HG03039 (cell line): ENCODE measurements around the gene DOCK4.
"Not testable (repeated sequence)": the region's sequence is repeated elsewhere in the genome, so short reads cannot be mapped to it uniquely, and the experiment has no call there.

Source experiments
- ATAC-seq: cut with Tn5 transposase; IDR thresholded peaks from one replicate; pipeline ENCODE4 v1.9.1; 2021; ENCODE audit warnings: mild to moderate bottlenecking, moderate library complexity; ENCODE audit not compliant: unreplicated experiment

Gene DOCK4

GRCh38 chr7:112206238-112206990, at the start of gene DOCK4, which contains the start of gene ZNF277:
DOCK4 (minus strand) TSS chr7:112206399; CDS start chr7:112206138, 261 bp downstream.
ZNF277 (plus strand) TSS chr7:112206695; CDS start chr7:112206717, 22 bp downstream.
- ATAC-seq: peak; percentile 95

GRCh38 chr7:112255388-112255720, 49.2 kb upstream of the DOCK4 start:
- no peak for ATAC-seq

- no peak for ATAC-seq
Observed at GRCh38 chr7:112254709-112255387, 48.6 kb upstream of the DOCK4 start.

- no peak for ATAC-seq
Observed at GRCh38 chr7:112254156-112254555, 48.0 kb upstream of the DOCK4 start.

- no peak for ATAC-seq
Observed at GRCh38 chr7:112252691-112253090, 46.5 kb upstream of the DOCK4 start.

GRCh38 chr7:112252141-112252540, 45.9 kb upstream of the DOCK4 start:
- no peak for ATAC-seq

GRCh38 chr7:112249967-112250366, 43.8 kb upstream of the DOCK4 start:
- not testable (repeated sequence) for ATAC-seq

- no peak for ATAC-seq
Observed at GRCh38 chr7:112248598-112248997, 42.4 kb upstream of the DOCK4 start.

GRCh38 chr7:112238852-112239610, 32.8 kb upstream of the DOCK4 start:
- no peak for ATAC-seq

- ATAC-seq: no peak
Observed at GRCh38 chr7:112238330-112238729, 32.1 kb upstream of the DOCK4 start.

- no peak for ATAC-seq
Observed at GRCh38 chr7:112236597-112236996, 30.4 kb upstream of the DOCK4 start.

- ATAC-seq: no peak
Observed at GRCh38 chr7:112234147-112234546, 27.9 kb upstream of the DOCK4 start.

- no peak for ATAC-seq
Observed at GRCh38 chr7:112233048-112233697, 27.0 kb upstream of the DOCK4 start.

GRCh38 chr7:112232212-112232978, 26.2 kb upstream of the DOCK4 start:
- no peak for ATAC-seq

GRCh38 chr7:112228632-112229031, 22.4 kb upstream of the DOCK4 start:
- ATAC-seq: no peak

- ATAC-seq: no peak
Observed at GRCh38 chr7:112226701-112227276, 20.6 kb upstream of the DOCK4 start.

- no peak for ATAC-seq
Observed at GRCh38 chr7:112225006-112225405, 18.8 kb upstream of the DOCK4 start.

GRCh38 chr7:112224186-112224585, 18.0 kb upstream of the DOCK4 start:
- ATAC-seq: no peak

- no peak for ATAC-seq
Observed at GRCh38 chr7:112223310-112223709, 17.1 kb upstream of the DOCK4 start.

GRCh38 chr7:112220877-112221434, 14.8 kb upstream of the DOCK4 start:
- no peak for ATAC-seq
